IMR-90 (cell line): ENCODE data around the gene DARS1. TPM values are rescaled to one million over a fixed set of nuclear protein-coding genes. Genes with fewer than 3 reads are reported as not detected.

Source experiments
- ATAC-seq: fragments of 200-7000 bp; cut with Tn5 transposase; 2 replicates; pipeline ENCODE4 v1.9.1; 2020; ENCODE audit warnings: low read depth, mild to moderate bottlenecking, moderate library complexity
- BruUV-seq: library from RNA; stranded (reverse); fragments of 400-500 nt; replicated peaks from 2 replicates; lab custom pipeline; 2021; lab: Mats Ljungman, UMichigan
- CTCF ChIA-PET: fragments of 300-600 bp; formaldehyde crosslinking; extraction: SDS; loops from one replicate; lab custom pipeline; 2021; ENCODE audit warnings: antibody characterized with exemption; lab: Yijun Ruan, JAX
- POLR2A ChIA-PET: fragments of 300-600 bp; sonication (Branson Sonifier 250); formaldehyde crosslinking; loops from one replicate; lab custom pipeline; 2022; ENCODE audit warnings: antibody characterized with exemption; ENCODE audit not compliant: unreplicated experiment; lab: Charles Lee
- DNase-seq: peaks from one replicate; pipeline ENCODE4 v3.0.0; 2013
- H2AFZ ChIP-seq: replicated peaks from 2 replicates; pipeline ENCODE3; 2013; ENCODE audit warnings: low read length, mild to moderate bottlenecking; ENCODE audit not compliant: poor library complexity
- H2AK5ac ChIP-seq: 2 replicates; pipeline ENCODE4 v1.6.1; 2013; ENCODE audit warnings: low read depth, low read length, inconsistent platforms
- H2AK9ac ChIP-seq: replicated peaks from 2 replicates; pipeline ENCODE3; 2013; ENCODE audit warnings: mild to moderate bottlenecking, low read depth, low read length, moderate library complexity; ENCODE audit not compliant: poor library complexity
- H2BK120ac ChIP-seq: 2 replicates; pipeline ENCODE4 v1.6.1; 2013; ENCODE audit warnings: low read depth, low read length, inconsistent platforms
- H2BK15ac ChIP-seq: 3 replicates; pipeline ENCODE4 v1.6.1; 2013; ENCODE audit warnings: low read depth, low read length, inconsistent platforms
- H2BK20ac ChIP-seq: 2 replicates; pipeline ENCODE4 v1.6.1; 2013; ENCODE audit warnings: low read depth, mild to moderate bottlenecking, inconsistent platforms, low read length, moderate library complexity
- H2BK5ac ChIP-seq: 2 replicates; pipeline ENCODE4 v1.6.1; 2013; ENCODE audit warnings: mild to moderate bottlenecking, low read depth, low read length, inconsistent platforms; ENCODE audit not compliant: poor library complexity, severe bottlenecking
- H3K14ac ChIP-seq: replicated peaks from 2 replicates; pipeline ENCODE4 v1.6.1; 2013; ENCODE audit warnings: low read depth, low read length, inconsistent platforms
- H3K18ac ChIP-seq: 2 replicates; pipeline ENCODE4 v1.6.1; 2013; ENCODE audit warnings: low read depth, low read length, control low read depth
- H3K23ac ChIP-seq: 2 replicates; pipeline ENCODE4 v1.6.1; 2013; ENCODE audit warnings: low read depth, low read length, inconsistent platforms
- H3K27ac ChIP-seq: 2 replicates; pipeline ENCODE4 v1.5.1; 2013; ENCODE audit warnings: mild to moderate bottlenecking, control low read depth, low read length; ENCODE audit not compliant: insufficient read depth
- H3K27me3 ChIP-seq: 2 replicates; pipeline ENCODE4 v1.6.1; 2013; ENCODE audit warnings: low read length; ENCODE audit not compliant: control insufficient read depth, insufficient read depth
- H3K36me3 ChIP-seq: 2 replicates; pipeline ENCODE4 v1.6.1; 2013; ENCODE audit warnings: low read length, mixed read lengths; ENCODE audit not compliant: control insufficient read depth, insufficient read depth
- H3K4ac ChIP-seq: 2 replicates; pipeline ENCODE4 v1.6.1; 2013; ENCODE audit warnings: low read depth, low read length, inconsistent platforms
- H3K4me1 ChIP-seq: 2 replicates; pipeline ENCODE4 v1.6.1; 2013; ENCODE audit warnings: low read length, mixed read lengths; ENCODE audit not compliant: control insufficient read depth, insufficient read depth
- H3K4me2 ChIP-seq: 2 replicates; pipeline ENCODE4 v1.6.1; 2013; ENCODE audit warnings: low read depth, mild to moderate bottlenecking, control low read depth, low read length, moderate library complexity
- H3K4me3 ChIP-seq: 2 replicates; pipeline ENCODE4 v1.5.1; 2013; ENCODE audit warnings: low read depth, mild to moderate bottlenecking, control low read depth, low read length, moderate library complexity; ENCODE audit not compliant: insufficient read depth
- H3K56ac ChIP-seq: 2 replicates; pipeline ENCODE4 v1.6.1; 2013; ENCODE audit warnings: low read length, inconsistent platforms; ENCODE audit not compliant: insufficient read depth; ENCODE audit errors: extremely low read depth
- H3K79me1 ChIP-seq, 2 experiments: 2 replicates each; pipeline ENCODE4 v1.6.1; 2013; ENCODE audit warnings: low read length in 2 of 2, inconsistent platforms in 1 of 2, low read depth in 1 of 2
- H3K9ac ChIP-seq: 2 replicates; pipeline ENCODE4 v1.6.1; 2013; ENCODE audit warnings: low read depth, low read length, control low read depth
- H3K9me1 ChIP-seq: 2 replicates; pipeline ENCODE4 v1.6.1; 2013; ENCODE audit warnings: low read length, inconsistent platforms; ENCODE audit not compliant: insufficient read depth
- H3K9me3 ChIP-seq: 2 replicates; pipeline ENCODE4 v1.6.1; 2013; ENCODE audit warnings: low read length; ENCODE audit not compliant: control insufficient read depth, insufficient read depth
- H4K20me1 ChIP-seq: 2 replicates; pipeline ENCODE4 v1.6.1; 2013; ENCODE audit warnings: low read length, inconsistent platforms; ENCODE audit not compliant: insufficient read depth
- H4K5ac ChIP-seq: 2 replicates; pipeline ENCODE4 v1.6.1; 2013; ENCODE audit warnings: mild to moderate bottlenecking, low read depth, low read length, control low read depth
- H4K8ac ChIP-seq, 2 experiments: 2 replicates each; pipeline ENCODE4 v1.6.1; 2013; ENCODE audit warnings: low read depth in 2 of 2, low read length in 2 of 2, control low read depth in 1 of 2, inconsistent platforms in 1 of 2
- H4K91ac ChIP-seq: 2 replicates; pipeline ENCODE4 v1.6.1; 2013; ENCODE audit warnings: low read depth, low read length, inconsistent platforms; ENCODE audit not compliant: insufficient read depth
- BHLHE40 ChIP-seq: fragments of 150-350 bp; IDR thresholded peaks from 2 replicates; pipeline ENCODE4 v1.6.1; 2016; ENCODE audit warnings: mild to moderate bottlenecking, low read depth, low read length
- CEBPB ChIP-seq: IDR thresholded peaks from 2 replicates; pipeline ENCODE4 v1.6.1; 2012; ENCODE audit warnings: low read depth, low read length, improper control_type of control experiment
- ELK1 ChIP-seq: fragments of 150-350 bp; IDR thresholded peaks from 2 replicates; pipeline ENCODE4 v1.6.1; 2016; ENCODE audit warnings: low read depth, mild to moderate bottlenecking, low read length, moderate library complexity, borderline replicate concordance
- FOS ChIP-seq: fragments of 150-350 bp; IDR thresholded peaks from 2 replicates; pipeline ENCODE4 v1.6.1; 2016; ENCODE audit warnings: low read depth, low read length
- MAFK ChIP-seq: IDR thresholded peaks from 2 replicates; pipeline ENCODE4 v1.6.1; 2012; ENCODE audit warnings: low read depth, low read length, improper control_type of control experiment
- MAZ ChIP-seq: IDR thresholded peaks from 2 replicates; pipeline ENCODE4 v1.6.1; 2012; ENCODE audit warnings: low read depth, mild to moderate bottlenecking, low read length, improper control_type of control experiment, moderate library complexity, borderline replicate concordance
- MXI1 ChIP-seq: IDR thresholded peaks from 2 replicates; pipeline ENCODE4 v1.6.1; 2012; ENCODE audit warnings: low read depth, mild to moderate bottlenecking, low read length, moderate library complexity, borderline replicate concordance
- NFE2L2 ChIP-seq: fragments of 150-350 bp; IDR thresholded peaks from 2 replicates; pipeline ENCODE4 v1.6.1; 2016; ENCODE audit warnings: low read depth, mild to moderate bottlenecking, low read length
- RAD21 ChIP-seq: IDR thresholded peaks from 2 replicates; pipeline ENCODE4 v1.6.1; 2012; ENCODE audit warnings: low read length, improper control_type of control experiment
- RCOR1 ChIP-seq: IDR thresholded peaks from 2 replicates; pipeline ENCODE4 v1.6.1; 2012; ENCODE audit warnings: mild to moderate bottlenecking, low read length, improper control_type of control experiment; ENCODE audit not compliant: insufficient replicate concordance
- SMC3 ChIP-seq: fragments of 150-350 bp; IDR thresholded peaks from 2 replicates; pipeline ENCODE4 v1.6.1; 2016; ENCODE audit warnings: low read depth, mild to moderate bottlenecking, antibody characterized with exemption, low read length, moderate library complexity
- USF2 ChIP-seq: fragments of 150-350 bp; IDR thresholded peaks from 2 replicates; pipeline ENCODE4 v1.6.1; 2017; ENCODE audit warnings: mild to moderate bottlenecking, antibody characterized with exemption, low read length, low read depth
- whole genome bisulfite sequencing, 2 experiments: methylation state at CpG; one replicate each; pipeline versions ENCODE4 v1.1.5 to v1.1.7; 2013; ENCODE audit warnings: missing lambda C conversion rate in 2 of 2; ENCODE audit not compliant: insufficient read length in 1 of 2; ENCODE audit errors: extremely low coverage in 2 of 2; 5-methylcytosine and 5-hydroxymethylcytosine counted together
- dilution Hi-C: fragments of 300-500 bp; cut with HindIII; formaldehyde crosslinking; loops from one replicate; pipeline ENCODE4 v1.14.3; 2018; ENCODE audit warnings: low sequenced_read_pairs; ENCODE audit not compliant: unreplicated experiment
- in situ Hi-C: fragments of 300-500 bp; cut with MboI; formaldehyde crosslinking; loops from 3 replicates; pipeline ENCODE4 v1.14.3; 2019; ENCODE audit warnings: low sequenced_read_pairs, inconsistent platforms, mixed read lengths
- intact Hi-C: fragments of 100-400 bp; cut with micrococcal nuclease; formaldehyde crosslinking; loops from 2 replicates; pipeline ENCODE4 v1.10.0; 2022
- polyA plus RNA-seq, 3 experiments: library from polyadenylated mRNA; depleted of rRNA; stranded (reverse); fragments of >200 nt; gene quantifications; 2 replicates each; pipeline ENCODE4 v1.2.3, GENCODE V29; 2012; ENCODE audit warnings: low replicate concordance in 1 of 3
- total RNA-seq: library from RNA; depleted of rRNA; stranded (reverse); fragments of >200 nt; gene quantifications from 2 replicates; pipeline ENCODE4 v1.2.3, GENCODE V29; 2012
- TF ChIP-seq, protein P1 (sequence below): conservative IDR thresholded peaks from 2 replicates; pipeline ENCODE4 v1.5.1; 2012; ENCODE audit warnings: mild to moderate bottlenecking, low read depth, low read length, improper control_type of control experiment

Gene DARS1
- total and polyA plus RNA-seq, 2 of the 4 experiments (the other 2 are of a cell fraction) = 56.5 to 66.5 TPM

- DNase-seq (no peak), ATAC-seq (no peak)
- H3K79me1 ChIP-seq = no peaks in the 10 kb centered on the region
- CTCF ChIA-PET = interaction anchor here (0.6 to 0.8 kb wide), 2 partner anchors 9 to 348 kb away, joined by 3 read pairs; no protein-coding TSS in a partner anchor
- H4K91ac ChIP-seq = no peak overlapping the region
- no peak overlapping the region for H2AK9ac ChIP-seq
- no peaks in the 10 kb centered on the region for H3K4me1 ChIP-seq
- H3K18ac ChIP-seq = no peak overlapping the region
- H2AFZ ChIP-seq = no peak overlapping the region
- intact Hi-C loops = no loop called here
- H3K9me3 ChIP-seq = no peaks in the 10 kb centered on the region
- H3K23ac ChIP-seq = no peak overlapping the region
- H3K36me3 ChIP-seq = 0 out of 2 replicates have a peak, but pooled peaks cover 1% of the 10 kb centered on the region
- H3K56ac ChIP-seq = no peak overlapping the region
- no peak overlapping the region for H3K9ac ChIP-seq
- TF ChIP-seq RAD21 (no peak), CEBPB (no peak), ELK1 (no peak), NFE2L2 (no peak), MXI1 (no peak), SMC3 (no peak), MAZ (no peak), MAFK (no peak), FOS (no peak), BHLHE40 (no peak), USF2 (no peak), RCOR1 (no peak)
- TF ChIP-seq, protein P1, sequence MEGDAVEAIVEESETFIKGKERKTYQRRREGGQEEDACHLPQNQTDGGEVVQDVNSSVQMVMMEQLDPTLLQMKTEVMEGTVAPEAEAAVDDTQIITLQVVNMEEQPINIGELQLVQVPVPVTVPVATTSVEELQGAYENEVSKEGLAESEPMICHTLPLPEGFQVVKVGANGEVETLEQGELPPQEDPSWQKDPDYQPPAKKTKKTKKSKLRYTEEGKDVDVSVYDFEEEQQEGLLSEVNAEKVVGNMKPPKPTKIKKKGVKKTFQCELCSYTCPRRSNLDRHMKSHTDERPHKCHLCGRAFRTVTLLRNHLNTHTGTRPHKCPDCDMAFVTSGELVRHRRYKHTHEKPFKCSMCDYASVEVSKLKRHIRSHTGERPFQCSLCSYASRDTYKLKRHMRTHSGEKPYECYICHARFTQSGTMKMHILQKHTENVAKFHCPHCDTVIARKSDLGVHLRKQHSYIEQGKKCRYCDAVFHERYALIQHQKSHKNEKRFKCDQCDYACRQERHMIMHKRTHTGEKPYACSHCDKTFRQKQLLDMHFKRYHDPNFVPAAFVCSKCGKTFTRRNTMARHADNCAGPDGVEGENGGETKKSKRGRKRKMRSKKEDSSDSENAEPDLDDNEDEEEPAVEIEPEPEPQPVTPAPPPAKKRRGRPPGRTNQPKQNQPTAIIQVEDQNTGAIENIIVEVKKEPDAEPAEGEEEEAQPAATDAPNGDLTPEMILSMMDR = no peak
- H3K4ac ChIP-seq = no peak overlapping the region
- no peak overlapping the region for H3K27ac ChIP-seq
- no peaks in the 10 kb centered on the region for H4K20me1 ChIP-seq
- H2BK20ac ChIP-seq = no peak overlapping the region
- H3K4me3 ChIP-seq = no peak overlapping the region
- no peak overlapping the region for H2BK120ac ChIP-seq
- BruUV-seq = no TSS peak
- H2BK5ac ChIP-seq = no peak overlapping the region
- no peak overlapping the region for H2BK15ac ChIP-seq
- H3K27me3 ChIP-seq = no peaks in the 10 kb centered on the region
- POLR2A ChIA-PET = no interaction called here
- in situ Hi-C loops = no loop called here
- WGBS, 2 experiments = no CpG with 5 or more reads among the region's 1 CpG
- H4K8ac ChIP-seq = no peak overlapping the region
- no peak overlapping the region for H2AK5ac ChIP-seq
- H4K5ac ChIP-seq = no peak overlapping the region
- H3K4me2 ChIP-seq = no peak overlapping the region
- no peak overlapping the region for H3K14ac ChIP-seq
- dilution Hi-C loops = no loop called here
- no peaks in the 10 kb centered on the region for H3K9me1 ChIP-seq
These were observed 90.5 kb downstream of the DARS1 start for GRCh38 chr2:135894930-135895329.
